OCI-M1 (cell line): ENCODE results near the gene TRAPPC8.

Experiments used
- DNase-seq: peaks from one replicate; lab custom pipeline; 2025; lab: John Stamatoyannopoulos, UW

TRAPPC8 gene

DNA sequence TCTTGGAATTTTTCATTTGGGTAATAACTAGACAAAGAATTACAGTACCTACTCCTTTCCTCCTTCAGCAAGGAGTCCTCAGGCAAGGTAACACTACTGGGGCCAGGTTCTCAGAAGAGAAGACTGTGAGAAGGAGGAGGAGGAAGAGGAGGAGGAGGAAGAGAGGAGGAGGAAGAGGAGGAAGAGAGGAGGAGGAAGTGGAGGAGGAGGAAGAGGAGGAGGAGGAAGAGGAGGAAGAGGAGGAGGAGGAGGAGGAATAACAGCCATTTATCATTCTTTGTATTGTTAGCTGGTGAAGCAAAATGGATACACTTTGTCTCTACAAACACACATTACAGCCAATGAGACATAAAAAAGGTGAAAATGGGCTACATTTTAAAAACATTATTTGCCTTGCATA, 149.4 kb downstream of the TRAPPC8 start:
- no peak for DNase-seq

DNA sequence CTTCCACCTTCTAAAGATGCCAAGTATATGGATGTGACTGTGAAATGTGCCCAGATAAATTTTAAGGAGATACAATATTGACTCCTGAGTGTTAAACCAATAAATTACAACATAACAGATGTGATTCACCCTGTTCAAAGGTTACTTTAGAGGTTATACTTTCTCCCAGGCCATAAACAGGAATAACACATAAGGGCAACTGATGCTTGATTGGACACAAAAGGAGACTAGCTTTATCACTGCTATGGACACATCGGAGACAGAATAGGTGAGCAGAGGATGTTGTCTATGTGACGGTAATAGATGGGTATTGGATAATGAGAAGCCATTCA, 150.4 kb downstream of the TRAPPC8 start:
- no peak for DNase-seq

DNA sequence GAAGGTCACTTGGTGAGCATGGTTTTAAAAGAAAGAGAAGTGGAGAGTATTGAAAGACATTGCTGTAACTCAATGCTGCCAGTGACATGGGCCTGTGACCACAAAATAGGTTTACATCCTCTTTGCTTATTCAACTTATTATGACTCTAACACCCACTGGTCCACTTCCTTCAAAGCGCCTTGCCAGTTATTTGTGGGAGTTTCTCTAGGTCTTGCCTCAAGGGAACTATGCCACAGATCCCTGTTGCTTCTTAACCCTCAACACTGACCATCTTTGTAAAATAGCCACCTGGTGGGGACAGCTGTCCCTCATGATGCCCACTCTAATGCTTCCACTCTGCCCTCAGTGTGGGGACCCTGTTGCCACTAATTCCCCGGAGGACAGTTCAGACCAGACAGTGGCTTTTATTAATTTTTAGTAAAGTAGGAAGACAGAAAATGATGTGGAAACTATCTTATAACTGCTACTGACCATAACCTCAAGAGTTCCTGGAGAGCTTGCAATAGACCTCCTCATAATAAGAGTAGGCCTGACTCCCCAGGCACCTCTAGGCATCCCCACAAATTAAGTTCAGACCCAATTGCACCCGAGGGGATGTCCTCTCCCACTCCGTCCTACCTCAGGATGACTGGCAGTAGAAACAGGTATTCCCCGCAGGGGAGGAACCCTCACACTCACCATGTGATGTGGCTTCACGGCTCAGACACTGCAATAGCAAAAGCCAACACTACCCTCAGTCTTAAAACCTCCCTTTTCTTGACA, 150.9 kb downstream of the TRAPPC8 start:
- peak; percentile 25 for DNase-seq

DNA sequence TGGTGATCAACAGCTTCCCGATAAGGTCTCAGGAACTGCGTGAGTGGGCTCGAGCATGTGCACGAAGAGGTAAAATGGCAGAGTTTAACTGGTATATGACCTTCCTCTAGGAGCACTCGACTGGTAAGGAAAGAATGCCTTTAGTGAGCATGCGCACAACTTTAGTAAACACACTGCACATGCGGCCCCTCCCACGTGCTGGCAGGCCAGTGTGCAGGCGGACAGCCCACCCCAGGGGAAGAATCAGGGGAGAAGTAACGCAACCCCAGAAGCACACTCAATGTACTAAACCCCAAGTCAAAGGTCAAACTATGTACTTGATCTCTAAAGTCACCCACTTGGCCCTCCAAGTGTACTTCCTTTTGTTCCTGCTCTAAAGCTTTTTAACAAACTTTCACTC, 153.5 kb downstream of the TRAPPC8 start:
- DNase-seq, result no peak

DNA sequence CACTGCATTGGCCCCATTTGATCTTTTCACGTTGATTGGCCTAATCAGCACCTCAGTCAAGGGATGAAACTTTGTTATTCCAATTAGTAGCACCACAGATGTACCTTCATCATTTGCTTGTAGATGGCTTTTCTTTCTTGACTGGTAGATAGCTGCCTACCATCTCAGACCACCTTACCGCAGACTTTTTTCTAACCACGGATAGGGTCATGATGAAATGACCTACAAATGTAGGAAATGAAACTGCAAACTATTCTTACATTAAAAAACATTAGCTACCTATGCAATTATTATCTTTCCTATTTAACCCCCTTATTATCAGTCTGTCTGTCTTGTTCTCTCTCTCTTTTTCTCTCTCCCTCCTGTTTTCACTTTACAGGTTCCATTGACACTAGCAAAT, 159.9 kb downstream of the TRAPPC8 start:
- no peak for DNase-seq
